ENCODE results near the gene FBXO46.

Gene FBXO46

GRCh38 chr19:45682117-45682516 is 48.6 kb downstream of the FBXO46 start:
- no peak for DNase-seq

GRCh38 chr19:45681391-45682015 is 49.2 kb downstream of the FBXO46 start:
- DNase-seq: peak; percentile 89 to 90

GRCh38 chr19:45677351-45678230 is 53.1 kb downstream of the FBXO46 start:
- peak; percentile 87 for DNase-seq

GRCh38 chr19:45676851-45677263 is 53.8 kb downstream of the FBXO46 start:
- peak; percentile 35 to 54 for DNase-seq

- no peak for DNase-seq
Measured at GRCh38 chr19:45674946-45675345, 55.8 kb downstream of the FBXO46 start.

- DNase-seq: peak; percentile 57 to 63
Measured at GRCh38 chr19:45670670-45671453, 59.8 kb downstream of the FBXO46 start.

GRCh38 chr19:45668342-45668871 is 62.3 kb downstream of the FBXO46 start:
- DNase-seq: peak in 1 of 2 donors; percentile 27

GRCh38 chr19:45667620-45668341 is 62.9 kb downstream of the FBXO46 start, which contains the start of gene GIPR:
TSS of gene GIPR (plus strand) at chr19:45668221. CDS start at chr19:45669521, 1,300 bp downstream.
- peak; percentile 52 to 56 for DNase-seq

- DNase-seq: no peak
Measured at GRCh38 chr19:45664575-45664974, 66.1 kb downstream of the FBXO46 start.

GRCh38 chr19:45663800-45664199 is 66.9 kb downstream of the FBXO46 start:
- no peak for DNase-seq

- no peak for DNase-seq
Measured at GRCh38 chr19:45660636-45661035, 70.1 kb downstream of the FBXO46 start.

Measured in CD4-positive, alpha-beta T cell treated with Interleukin-4 for 1 hour (primary cell).